Colon (tissue), 2 donors: ENCODE measurements around the gene SEC61A1.

Experiments
- FAIRE-seq: peaks from 2 replicates; lab custom pipeline; 2012; peaks lifted over from hg19 to GRCh38; lab: Jason Lieb, UNC
- donor health status: control.
- donor health status: control.

SEC61A1 gene

DNA sequence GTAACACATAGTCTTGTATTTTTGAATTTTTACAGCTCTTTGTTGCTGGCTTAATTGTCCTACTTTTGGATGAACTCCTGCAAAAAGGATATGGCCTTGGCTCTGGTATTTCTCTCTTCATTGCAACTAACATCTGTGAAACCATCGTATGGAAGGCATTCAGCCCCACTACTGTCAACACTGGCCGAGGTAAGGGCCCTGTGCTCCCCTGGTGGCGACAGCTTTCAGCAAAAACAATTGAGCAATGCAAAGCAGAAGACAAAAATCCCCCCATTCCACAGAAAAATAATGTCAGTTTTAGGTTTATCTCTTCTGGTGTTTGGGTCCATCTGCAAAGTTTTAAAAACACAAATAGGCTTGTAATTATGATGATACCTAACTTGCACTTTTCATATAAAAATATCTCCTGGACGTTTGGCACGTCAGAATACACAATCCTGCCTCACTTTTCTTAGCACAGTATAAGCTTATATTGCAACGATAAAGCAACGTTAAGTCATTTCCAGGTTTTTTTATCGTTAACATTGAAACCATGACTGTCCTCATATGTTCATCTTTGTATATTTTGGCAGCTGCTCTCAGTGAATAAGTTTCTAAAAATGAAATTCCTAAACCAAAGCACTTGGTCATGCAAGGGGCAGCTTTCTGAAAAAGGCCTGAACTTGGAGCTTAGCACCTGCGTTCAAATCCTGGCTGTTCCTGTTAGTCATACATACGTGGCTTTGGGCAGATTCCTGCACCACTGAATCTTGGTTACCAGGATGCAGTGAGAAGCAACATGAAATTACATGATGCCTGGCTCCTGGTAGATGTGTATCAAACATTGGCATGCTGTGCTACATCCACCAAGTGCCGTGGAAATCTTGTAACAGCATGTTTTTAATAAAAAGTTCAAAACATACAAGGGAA is 8.5 kb downstream of the SEC61A1 start:
- FAIRE-seq: no peak

DNA sequence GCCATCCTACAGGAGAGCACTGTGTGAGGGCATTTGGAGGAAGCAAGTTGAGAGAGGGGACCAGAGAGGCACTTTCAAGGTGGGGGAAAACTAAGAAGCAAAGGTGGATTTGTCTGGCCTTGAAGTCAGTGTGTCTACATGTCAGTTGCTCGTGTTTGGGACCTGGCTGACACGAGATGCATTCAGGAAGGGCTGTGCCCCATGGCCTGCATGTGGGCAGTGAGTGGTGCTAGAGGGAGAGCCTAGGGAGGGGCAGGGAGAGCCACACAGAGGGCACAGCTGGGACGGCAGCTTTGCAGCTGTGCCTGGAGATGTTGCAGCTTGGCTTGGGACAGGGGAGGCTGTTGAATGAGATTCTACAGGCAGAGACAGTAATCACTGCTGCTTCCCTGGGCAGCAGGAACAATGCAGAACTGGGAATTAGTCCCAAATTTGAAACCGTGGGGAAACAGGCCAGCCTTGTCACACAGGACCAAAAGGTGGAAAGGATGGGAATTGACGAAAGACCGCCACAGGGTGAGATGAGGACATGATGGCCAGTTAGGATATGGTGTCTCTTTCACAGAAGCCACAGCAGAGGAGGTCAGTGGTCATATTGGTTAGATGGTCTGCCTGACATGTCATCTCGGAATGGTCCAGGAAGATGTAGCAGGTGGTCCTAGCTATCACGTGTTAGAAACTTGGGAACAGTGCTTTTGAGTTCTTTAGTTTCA is 10.0 kb downstream of the SEC61A1 start:
- no peak for FAIRE-seq

DNA sequence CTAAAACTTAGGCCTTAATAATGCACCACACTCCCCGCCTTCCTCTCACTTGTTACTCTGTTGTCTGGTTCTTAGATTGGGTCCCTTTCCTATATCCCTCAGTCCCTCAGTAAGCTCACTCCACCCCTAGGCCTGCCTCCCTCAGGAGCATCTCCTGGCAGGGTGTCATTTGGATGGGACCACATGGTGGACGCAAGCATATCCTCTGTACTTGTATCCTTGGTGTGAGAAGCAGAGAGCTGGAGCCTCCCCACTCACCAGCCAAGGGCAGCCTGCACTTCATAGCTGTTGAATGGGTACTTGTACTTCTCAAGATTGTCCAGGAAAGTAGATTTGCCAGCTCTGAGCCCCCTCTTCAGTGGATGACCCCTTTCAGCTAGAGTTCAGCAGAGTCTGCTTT is 11.6 kb downstream of the SEC61A1 start:
- FAIRE-seq: no peak

DNA sequence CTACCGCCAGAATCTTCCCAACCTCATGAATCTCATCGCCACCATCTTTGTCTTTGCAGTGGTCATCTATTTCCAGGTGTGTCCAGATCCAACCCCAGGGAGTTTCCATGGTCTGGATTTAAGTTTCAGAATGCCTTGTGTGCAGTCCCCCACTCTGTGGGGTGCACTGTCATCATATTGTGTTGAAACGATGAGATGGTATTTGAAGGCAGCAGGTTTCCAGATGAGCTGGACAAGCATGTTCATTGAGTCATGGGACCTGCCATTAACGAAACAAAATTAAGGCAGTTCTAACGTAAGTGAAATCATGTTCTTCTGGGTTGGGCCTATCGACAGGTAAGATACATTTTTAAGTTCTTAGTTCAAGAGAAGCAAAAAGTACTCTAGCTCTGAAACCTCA is 12.7 kb downstream of the SEC61A1 start:
- FAIRE-seq: no peak

DNA sequence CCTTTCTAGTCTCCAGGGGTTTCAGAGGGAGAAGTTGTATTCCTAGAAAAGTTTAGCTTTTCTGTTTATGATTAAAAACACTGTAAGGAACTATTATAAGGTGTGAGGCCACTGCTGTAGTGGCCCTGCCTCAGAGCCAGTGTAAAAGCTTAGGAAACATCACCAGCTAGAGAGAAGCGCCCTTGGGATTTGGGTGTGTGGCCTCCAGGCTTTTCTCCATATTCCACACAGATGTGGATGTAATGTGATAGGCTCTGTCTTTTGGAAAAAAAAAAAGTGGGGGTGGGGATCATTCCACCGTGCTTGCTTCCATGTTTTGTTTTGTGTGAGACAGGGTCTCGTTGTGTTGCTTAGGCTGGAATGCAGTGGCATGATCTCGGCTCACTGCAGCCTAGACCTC is 13.9 kb downstream of the SEC61A1 start:
- FAIRE-seq: no peak

DNA sequence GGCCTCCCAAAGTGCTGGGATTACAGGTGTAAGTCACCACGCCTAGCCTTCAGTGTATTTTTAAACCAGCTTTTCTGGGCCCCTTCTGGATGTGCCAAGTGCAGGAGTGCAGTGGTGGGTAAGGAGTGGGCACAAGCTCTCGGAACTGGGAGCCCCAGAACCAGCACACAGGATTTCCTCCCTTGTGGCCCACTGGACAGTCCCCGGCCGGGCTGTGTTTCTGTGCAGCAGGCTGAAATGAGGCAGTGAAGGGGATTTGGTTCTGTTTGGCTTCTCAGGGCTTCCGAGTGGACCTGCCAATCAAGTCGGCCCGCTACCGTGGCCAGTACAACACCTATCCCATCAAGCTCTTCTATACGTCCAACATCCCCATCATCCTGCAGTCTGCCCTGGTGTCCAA is 14.4 kb downstream of the SEC61A1 start:
- no peak for FAIRE-seq

DNA sequence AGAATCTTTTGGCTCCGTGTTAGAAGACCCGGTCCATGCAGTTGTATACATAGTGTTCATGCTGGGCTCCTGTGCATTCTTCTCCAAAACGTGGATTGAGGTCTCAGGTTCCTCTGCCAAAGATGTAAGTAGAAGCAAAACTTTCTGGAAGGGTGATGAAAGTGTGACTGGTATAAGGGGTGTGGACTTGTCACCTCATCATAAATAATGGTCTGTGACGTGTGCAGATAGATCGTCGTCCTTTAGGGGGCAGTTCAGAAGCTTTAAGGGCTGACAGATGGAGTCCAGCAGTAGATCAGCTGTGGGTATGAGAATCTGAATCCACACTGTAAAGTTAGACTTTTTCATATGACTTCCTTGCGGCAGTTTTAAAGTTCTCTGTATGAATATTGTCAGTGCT is 15.3 kb downstream of the SEC61A1 start:
- FAIRE-seq: no peak

DNA sequence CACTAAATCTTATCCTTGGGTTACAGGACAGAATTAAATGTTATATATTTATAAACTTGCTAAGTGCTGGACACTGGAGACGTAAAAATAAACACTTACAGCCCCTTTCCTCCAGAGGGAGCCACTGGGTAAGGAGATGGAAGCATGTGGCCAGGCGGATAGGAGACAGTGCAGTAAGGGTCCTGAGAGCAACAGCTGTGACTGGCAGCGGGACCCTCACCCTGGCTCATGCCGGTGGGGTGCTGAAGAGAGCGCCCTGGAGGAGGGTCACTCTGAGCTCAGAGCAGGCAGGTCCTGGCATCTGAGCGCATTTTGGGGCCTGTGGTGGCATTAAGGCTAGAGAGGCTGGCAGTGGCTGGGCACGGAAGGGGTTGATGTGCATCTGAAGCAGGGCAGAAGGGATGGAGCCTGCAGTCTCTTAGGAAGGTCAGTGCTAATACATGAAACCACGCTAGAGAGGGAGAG is 16.0 kb downstream of the SEC61A1 start:
- no peak for FAIRE-seq

DNA sequence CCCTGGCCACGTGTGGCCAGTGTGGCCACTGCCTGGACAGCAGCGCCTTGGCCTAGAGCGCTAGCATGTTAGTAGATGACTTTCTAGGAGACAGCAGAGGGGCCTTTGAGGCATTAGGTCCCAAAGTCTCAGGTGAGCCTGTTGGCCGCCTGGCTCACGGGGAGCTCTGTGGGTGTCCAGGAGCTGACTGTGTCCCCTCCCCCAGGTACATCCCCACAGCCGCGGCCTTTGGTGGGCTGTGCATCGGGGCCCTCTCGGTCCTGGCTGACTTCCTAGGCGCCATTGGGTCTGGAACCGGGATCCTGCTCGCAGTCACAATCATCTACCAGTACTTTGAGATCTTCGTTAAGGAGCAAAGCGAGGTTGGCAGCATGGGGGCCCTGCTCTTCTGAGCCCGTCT is 17.0 kb downstream of the SEC61A1 start:
- no peak for FAIRE-seq

DNA sequence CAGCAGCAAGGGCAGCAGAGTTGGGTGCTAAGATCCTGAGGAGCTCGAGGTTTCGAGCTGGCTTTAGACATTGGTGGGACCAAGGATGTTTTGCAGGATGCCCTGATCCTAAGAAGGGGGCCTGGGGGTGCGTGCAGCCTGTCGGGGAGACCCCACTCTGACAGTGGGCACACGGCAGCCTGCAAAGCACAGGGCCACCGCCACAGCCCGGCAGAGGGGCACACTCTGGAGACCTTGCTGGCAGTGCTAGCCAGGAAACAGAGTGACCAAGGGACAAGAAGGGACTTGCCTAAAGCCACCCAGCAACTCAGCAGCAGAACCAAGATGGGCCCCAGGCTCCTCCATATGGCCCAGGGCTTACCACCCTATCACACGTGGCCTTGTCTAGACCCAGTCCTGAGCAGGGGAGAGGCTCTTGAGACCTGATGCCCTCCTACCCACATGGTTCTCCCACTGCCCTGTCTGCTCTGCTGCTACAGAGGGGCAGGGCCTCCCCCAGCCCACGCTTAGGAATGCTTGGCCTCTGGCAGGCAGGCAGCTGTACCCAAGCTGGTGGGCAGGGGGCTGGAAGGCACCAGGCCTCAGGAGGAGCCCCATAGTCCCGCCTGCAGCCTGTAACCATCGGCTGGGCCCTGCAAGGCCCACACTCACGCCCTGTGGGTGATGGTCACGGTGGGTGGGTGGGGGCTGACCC is 18.8 kb downstream of the SEC61A1 start:
- no peak for FAIRE-seq

DNA sequence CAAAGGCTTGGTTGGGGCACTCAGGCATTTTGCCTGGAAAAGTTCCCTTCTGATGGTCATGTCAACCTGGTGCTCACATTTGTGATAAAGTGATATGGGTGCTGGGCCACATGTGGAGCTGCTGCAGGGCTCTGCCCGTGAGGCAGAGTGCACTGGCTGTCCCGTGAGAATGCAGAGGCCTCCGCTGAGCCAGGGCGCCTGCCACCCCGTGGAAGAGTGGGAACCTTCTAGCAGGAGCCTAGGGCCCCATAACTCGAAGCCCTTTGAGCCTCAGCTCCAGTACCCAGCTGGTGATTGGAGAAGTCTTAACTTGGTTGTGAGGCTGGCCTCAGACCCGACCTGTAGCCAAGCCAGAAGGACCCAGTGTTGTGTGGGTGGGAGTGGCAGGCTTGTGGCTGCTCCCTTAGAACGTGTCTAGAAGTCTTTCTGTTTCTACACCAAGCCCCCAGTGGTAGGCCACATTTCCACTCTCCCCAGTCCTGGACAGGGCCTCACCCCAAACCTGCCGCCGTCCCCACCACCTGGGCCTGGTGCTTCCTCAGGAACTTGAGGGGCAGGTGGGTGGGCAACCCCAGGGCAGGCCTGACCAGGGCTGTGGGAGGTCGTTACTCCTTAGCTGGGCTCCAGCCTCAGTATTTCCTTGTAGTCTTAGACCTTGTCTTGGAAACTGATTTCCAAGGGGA is 19.7 kb downstream of the SEC61A1 start:
- FAIRE-seq: no peak

DNA sequence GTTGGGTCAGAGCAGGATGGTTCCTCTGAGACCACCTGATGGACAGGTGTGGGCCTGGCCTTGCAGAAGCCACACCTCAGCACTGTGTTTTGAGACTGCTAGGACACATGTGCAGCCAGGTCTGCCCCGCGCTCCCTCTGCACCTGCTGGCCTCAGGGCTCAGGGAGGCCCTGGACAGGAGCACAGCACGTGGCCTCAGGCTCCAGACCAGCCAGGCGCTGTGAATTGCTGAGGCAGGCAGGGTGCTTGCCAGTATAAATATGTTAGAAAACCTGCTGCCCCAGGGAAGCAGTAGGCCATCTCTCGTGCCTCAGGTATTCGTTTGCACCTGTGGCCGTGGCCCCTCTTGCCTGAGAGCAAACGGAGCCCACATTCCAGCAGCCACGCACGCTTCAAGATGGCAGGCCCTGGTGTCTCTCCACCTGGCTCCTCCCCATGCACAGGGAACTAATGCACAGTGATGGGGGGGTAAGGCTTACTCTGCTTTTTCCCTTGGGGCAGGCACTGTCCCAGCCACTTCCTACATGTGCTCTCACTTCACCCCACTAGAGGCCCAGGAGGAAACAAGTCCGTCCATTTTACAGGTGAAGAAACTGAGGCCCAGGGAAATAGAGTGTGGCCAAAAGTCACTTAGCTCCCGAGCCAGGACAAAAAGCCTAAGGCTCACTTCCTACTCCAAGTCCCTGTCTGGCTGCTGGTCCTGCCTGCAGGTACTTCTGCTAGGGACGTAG is 20.4 kb downstream of the SEC61A1 start:
- no peak for FAIRE-seq

DNA sequence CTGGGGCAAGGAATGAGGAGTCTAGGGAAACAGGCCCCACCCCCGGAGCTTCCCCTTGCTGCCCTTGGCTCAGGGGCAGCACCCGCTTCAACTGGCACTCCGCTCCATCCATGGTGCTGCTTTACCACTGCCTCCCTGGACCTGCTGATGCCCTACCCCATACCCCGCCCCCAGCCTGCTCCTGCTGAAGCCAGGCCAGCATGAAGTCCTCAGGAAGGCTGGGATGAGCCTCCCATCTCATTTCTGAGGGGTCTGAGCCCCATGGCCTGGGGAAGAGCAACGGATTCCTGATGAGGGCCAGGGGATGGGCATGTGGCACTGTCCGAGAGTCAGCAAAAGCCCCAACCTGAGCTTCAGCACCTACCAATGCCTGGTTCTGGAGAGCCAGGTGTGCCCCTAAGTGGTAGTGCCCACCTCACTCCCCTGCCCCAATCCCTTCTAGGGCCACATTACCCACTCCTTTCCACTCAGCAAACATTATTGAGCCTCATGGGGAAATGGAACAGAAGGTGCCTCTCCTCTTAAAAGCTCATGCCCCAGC is 21.0 kb downstream of the SEC61A1 start:
- FAIRE-seq: no peak

DNA sequence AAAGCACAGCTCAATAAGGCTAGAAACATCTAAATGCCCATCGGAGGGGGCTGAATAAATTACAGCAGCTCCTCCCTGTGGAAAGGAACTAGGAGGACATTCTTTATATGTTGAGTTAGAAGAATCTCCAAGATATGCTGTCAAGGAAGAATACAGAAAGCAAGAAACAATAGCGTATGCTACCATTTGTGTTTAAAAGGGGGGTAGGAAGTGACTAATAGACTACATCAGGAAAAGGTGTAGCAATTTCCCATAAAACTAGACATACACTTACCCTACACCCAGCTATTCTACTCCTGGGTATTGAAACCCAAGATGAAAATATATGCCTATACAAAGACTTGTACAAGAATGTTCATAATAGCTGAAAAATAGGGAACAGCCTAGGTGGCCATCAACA is 21.6 kb downstream of the SEC61A1 start:
- no peak for FAIRE-seq

DNA sequence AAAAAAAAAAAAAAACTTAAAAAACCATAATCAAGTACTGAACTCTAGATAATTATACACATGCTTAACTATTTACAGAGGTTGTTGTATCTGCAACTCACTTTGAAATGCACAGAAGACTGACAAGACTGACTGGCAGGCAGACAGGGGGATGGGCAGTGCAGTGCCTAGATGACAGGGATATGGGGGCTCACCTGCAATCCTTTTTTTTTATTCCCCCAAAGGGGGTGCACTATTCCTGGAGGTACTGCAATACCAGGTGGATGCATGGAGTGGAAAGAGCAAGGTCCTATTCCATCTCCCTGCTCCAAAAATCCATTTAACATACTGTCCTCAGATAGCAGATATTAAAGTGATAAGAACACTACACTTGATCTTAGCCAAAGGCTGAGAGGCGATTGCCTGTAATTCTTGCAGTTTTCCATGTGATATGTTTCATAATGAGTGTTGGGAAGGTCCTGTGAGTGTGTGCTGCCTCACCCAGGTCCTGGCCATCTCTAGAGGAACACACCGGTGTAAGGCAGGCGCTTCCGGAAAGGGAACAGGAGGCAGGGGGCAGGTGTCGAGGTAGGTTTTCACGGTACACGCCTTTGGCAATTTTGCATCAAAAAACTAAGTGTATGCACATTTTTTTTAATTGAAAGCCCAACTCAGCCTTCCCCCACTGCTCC is 22.7 kb downstream of the SEC61A1 start:
- no peak for FAIRE-seq

DNA sequence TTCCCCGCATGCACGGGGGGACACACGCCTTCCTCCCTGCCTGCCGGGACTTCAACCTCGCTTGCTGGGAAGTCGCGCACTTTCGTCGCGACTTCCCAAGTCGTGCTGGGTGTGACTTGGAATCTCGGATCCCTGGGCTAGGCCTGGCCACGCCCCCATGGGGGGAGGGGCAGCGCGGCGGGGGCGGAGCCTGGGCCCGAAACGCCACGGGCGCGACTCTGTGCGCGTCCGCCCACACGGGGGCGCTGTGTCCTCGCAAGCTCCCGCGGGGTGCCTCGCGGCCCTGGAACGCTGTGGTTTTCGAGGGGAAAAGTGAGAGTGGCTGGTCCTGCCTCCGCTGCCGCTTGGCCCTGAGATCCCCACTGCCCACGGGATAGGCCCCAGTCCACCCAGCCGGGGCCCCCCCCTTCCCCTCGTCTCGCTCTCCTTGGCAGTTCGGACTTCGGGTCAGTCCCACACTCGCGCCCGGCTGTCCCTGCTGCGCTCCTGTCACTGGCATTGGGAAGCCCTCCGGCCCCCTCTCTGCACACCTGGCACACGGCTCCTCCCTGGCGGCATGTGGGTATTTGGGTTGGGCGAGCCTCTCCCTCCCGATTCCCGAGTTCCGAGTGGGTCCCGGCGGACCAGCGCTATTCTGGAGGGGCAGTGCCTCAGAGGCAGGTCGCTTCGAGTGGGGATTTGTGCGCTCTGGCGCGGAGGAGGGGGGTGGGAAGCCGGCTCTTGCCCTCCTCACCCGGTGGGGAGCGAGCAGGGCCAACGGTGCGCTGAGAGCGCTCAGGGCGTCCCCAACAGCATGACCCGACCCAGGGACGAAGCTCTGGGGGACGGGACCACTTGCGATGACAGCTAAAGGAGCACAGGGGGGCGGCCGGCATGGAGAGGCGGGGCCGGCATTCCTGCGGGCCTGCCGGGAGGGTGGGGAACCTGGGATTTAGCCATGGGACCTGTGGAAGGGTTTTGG is 23.6 kb downstream of the SEC61A1 start:
- FAIRE-seq: no peak

DNA sequence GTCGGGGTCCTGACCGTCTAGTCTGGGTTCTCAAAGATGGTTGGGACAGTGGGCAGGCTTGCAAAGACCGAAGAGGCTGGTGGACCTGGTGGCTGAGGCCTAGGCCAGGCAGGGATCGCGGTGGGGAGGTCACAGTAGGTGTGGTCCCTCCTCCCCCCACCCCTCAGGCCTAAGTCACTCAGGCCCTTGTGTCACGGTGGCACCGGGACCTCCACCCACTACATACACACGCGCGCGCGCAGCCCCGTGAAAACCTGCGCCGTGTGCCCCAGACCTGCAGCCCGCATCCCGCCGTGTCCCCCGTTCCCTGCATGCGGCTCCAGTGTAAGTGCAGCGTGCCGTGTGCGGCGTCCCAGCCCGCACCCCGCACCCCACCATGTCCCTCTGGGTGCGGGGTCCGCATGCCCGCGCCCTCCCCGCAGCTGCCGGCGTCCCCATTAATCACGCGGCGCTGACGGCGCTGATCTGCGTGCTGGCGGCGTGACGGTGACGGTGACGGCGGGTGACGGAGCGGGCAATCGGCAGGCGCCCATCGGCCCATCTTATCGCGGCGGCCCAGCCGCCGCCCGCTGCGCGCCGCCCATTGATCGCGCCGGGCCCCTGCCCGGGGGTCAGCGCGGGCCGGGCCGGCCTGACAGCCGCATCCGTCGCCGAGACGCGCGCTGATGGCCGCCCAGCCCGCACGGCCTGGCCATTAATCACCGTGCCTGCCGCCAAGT is 24.4 kb downstream of the SEC61A1 start:
- no peak for FAIRE-seq

DNA sequence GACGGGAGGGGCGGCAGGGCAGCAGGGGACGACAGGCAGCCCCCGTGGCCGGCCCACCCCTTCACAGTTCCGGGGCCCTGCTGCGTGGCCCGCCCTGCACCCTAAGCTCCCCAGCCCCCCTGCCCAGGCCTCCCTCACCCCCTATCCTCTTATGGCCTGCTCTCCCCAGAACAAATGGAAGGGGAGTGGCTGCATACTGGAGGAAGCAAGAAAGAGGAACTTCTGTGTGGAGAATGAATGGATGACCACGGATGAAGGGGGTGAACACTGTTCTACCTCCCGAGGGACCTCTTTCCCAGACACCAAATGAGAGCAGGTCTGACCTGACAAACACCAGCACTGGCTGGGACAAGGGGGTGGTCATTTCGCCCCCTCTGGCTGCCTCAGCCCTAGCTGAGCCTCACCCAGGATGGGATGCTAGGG is 25.0 kb downstream of the SEC61A1 start:
- FAIRE-seq: no peak

DNA sequence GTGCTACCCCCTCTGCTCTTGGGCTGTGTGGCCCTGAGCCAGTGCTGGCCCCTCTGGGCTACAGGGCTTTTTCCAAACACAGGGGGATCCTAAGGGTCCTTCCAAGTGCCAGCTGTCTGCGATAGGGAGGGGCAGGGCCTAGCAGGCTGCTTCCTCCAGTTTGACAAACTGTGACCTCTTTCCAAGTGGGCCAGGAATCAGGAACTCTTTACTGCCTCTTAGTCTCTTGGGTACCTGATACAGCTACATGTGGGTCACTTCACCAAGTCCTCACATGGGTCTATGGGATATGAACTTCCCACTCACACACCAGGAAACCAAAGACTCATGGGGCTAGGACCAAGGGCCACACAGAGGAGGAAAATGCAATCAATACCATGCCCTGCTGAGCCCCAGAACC is 25.4 kb downstream of the SEC61A1 start:
- no peak for FAIRE-seq
